LoVo (cell line): ENCODE results near the gene SIRT6.
"Not testable (repeated sequence)": the region's sequence is repeated elsewhere in the genome, so short reads cannot be mapped to it uniquely, and the experiment has no call there.

ENCODE experiments used
- DNase-seq: peaks from one replicate; pipeline ENCODE4 v3.0.0-alpha.2; 2016; ENCODE audit warnings: low spot score

SIRT6 gene

GRCh38 chr19:4199699-4200293 is 17.4 kb upstream of the SIRT6 start:
- peak; percentile 17 for DNase-seq

- DNase-seq: no peak
Observed at GRCh38 chr19:4198467-4199126, 16.2 kb upstream of the SIRT6 start.

GRCh38 chr19:4197625-4198466 is 15.5 kb upstream of the SIRT6 start:
- DNase-seq: no peak

GRCh38 chr19:4197228-4197624 is 14.9 kb upstream of the SIRT6 start:
- DNase-seq: no peak

GRCh38 chr19:4196587-4197148 is 14.3 kb upstream of the SIRT6 start:
- DNase-seq: no peak

GRCh38 chr19:4196009-4196408 is 13.6 kb upstream of the SIRT6 start:
- DNase-seq: no peak

GRCh38 chr19:4194353-4194752 is 12.0 kb upstream of the SIRT6 start:
- no peak for DNase-seq

- DNase-seq: not testable (repeated sequence)
Observed at GRCh38 chr19:4192537-4192936, 10.2 kb upstream of the SIRT6 start.

GRCh38 chr19:4189641-4190040 is 7.3 kb upstream of the SIRT6 start:
- no peak for DNase-seq

- no peak for DNase-seq
Observed at GRCh38 chr19:4187313-4188122, 5.2 kb upstream of the SIRT6 start.

- peak; percentile 68 for DNase-seq
Observed at GRCh38 chr19:4186087-4186993, 4.0 kb upstream of the SIRT6 start.

- no peak for DNase-seq
Observed at GRCh38 chr19:4185413-4186086, 3.2 kb upstream of the SIRT6 start.

GRCh38 chr19:4184718-4185352 is 2.5 kb upstream of the SIRT6 start:
- no peak for DNase-seq

- no peak for DNase-seq
Observed at GRCh38 chr19:4183967-4184717, 1.8 kb upstream of the SIRT6 start.

GRCh38 chr19:4181053-4181508 is 1.3 kb downstream of the SIRT6 start:
- no peak for DNase-seq

- no peak for DNase-seq
Observed at GRCh38 chr19:4178990-4179389, 3.4 kb downstream of the SIRT6 start.

GRCh38 chr19:4177146-4177545 is 5.2 kb downstream of the SIRT6 start:
- no peak for DNase-seq

GRCh38 chr19:4175669-4175931 is 6.8 kb downstream of the SIRT6 start:
- no peak for DNase-seq
